Effector memory CD4-positive, alpha-beta T cell (primary cell): ENCODE measurements around the gene KRT38.

Experiments
- DNase-seq, 3 donors: peaks; one replicate each; pipeline ENCODE4 v3.0.0-alpha.2; 2020
- H3K27ac ChIP-seq: 2 replicates; pipeline ENCODE4 v1.7.0; 2013; ENCODE audit warnings: mild to moderate bottlenecking, low read length, moderate library complexity; ENCODE audit not compliant: insufficient read depth, poor library complexity, severe bottlenecking
- H3K27me3 ChIP-seq: replicated peaks from 2 replicates; pipeline ENCODE4 v1.7.0; 2013; ENCODE audit warnings: mild to moderate bottlenecking, low read length; ENCODE audit not compliant: insufficient read depth, control insufficient read depth, poor library complexity, severe bottlenecking
- H3K36me3 ChIP-seq: 2 replicates; pipeline ENCODE4 v1.7.0; 2013; ENCODE audit warnings: mild to moderate bottlenecking, low read length, moderate library complexity; ENCODE audit not compliant: control insufficient read depth, insufficient read depth
- H3K4me1 ChIP-seq: 2 replicates; pipeline ENCODE4 v1.7.0; 2013; ENCODE audit warnings: low read length, mild to moderate bottlenecking; ENCODE audit not compliant: control insufficient read depth, insufficient read depth, poor library complexity, severe bottlenecking
- H3K4me3 ChIP-seq: 2 replicates; pipeline ENCODE4 v1.7.0; 2013; ENCODE audit warnings: low read length, low read depth, mild to moderate bottlenecking; ENCODE audit not compliant: insufficient read depth, poor library complexity, severe bottlenecking
- H3K9me3 ChIP-seq: 2 replicates; pipeline ENCODE4 v1.7.0; 2013; ENCODE audit warnings: mild to moderate bottlenecking, low read length, moderate library complexity; ENCODE audit not compliant: control insufficient read depth

The KRT38 gene

DNA sequence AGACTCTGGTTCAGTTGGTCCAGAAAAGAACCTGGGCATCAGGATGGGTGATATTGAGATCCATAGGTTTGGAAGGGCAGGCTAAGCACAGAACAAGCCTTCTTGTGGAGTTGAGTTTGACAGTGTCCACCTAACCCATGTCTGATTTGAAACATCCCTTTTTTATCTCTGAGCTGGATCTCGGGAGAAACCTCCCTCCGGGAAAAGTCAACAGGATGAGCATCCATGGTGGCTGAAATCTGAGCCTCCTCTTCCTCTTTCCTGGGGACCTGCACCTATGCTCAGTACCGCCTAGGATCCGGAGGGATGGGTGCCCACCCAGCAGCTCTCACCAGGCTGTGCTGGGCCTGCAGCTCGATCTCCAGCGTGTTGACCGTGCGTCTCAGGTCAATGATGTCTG lies 23.0 kb upstream of the KRT38 start:
- Histone ChIP-seq H3K36me3 (no peaks in the 10 kb centered on the region), H3K27ac (no peak overlapping the region), H3K4me1 (no peaks in the 10 kb centered on the region), H3K4me3 (no peak overlapping the region), H3K27me3 (no peaks in the 10 kb centered on the region), H3K9me3 (no peaks in the 10 kb centered on the region)
- DNase-seq: no peak

DNA sequence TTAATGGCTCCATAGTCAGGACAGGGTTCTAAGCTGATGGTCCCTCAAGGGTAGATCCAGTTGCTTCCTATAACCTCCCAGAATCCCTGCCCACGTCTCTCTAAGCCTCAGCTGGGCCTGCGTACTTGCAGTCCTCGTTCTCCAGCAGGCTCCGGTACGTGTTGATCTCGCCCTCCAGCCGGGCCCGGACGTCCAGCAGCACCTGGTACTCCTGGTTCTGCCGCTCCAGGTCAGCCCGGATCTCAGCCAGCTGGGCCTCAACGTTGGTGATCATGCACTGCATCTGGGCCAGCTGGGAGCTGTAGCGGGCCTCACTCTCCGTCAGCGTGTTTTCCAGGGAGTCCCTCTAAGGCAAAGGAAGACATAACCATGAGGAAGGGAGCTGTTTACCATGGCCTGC lies 21.9 kb upstream of the KRT38 start:
- no peaks in the 10 kb centered on the region for H3K36me3 ChIP-seq
- H3K9me3 ChIP-seq: no peaks in the 10 kb centered on the region
- H3K27ac ChIP-seq: no peak overlapping the region

DNA sequence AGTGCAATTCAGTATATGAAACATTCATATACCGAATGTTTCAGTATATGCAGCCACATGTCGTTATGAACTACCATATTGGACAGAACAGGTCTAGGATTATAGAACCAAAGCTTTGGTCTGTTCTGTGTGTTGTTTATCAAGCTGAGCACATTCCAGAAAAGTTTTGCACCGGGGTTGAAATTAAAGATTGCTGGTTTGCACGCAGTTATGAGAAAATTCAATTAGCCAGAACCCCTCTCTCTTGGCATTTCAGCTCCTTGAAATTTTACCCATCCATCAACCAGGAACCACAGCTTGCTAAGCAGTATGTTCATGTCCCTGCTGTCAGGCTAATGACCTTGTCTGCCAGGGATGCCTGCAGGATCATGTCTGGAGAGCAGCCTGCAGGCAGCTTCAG lies 16.9 kb upstream of the KRT38 start:
- DNase-seq: no peak
- H3K9me3 ChIP-seq: no peaks in the 10 kb centered on the region
- no peak overlapping the region for H3K4me3 ChIP-seq
- no peaks in the 10 kb centered on the region for H3K36me3 ChIP-seq
- H3K4me1 ChIP-seq: no peaks in the 10 kb centered on the region
- H3K27me3 ChIP-seq: no peaks in the 10 kb centered on the region
- H3K27ac ChIP-seq: no peak overlapping the region

More for the DNA sequence above, 21.9 kb upstream of the KRT38 start:
- H3K4me1 ChIP-seq: no peaks in the 10 kb centered on the region
- no peaks in the 10 kb centered on the region for H3K27me3 ChIP-seq
- DNase-seq: no peak
- no peak overlapping the region for H3K4me3 ChIP-seq

DNA sequence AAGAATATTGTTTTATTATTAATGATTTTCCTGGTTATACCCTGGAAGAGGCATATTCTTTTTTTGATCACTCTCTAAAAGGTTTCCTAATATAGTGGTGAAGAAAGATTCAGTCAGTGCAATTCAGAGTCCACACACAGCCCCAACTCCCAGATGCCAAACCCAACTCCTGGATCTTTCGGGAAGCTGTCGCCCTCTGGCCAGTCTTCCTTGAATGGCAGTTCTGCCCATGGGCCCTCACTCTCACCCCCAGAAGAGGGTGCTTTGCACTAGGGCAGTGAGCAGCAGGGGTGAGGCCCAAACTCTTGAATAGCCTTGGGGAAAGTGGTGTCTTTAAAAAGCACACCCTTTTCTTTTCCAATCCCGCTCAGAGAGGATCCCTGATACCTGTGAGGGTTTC lies 15.4 kb upstream of the KRT38 start:
- H3K36me3 ChIP-seq: no peaks in the 10 kb centered on the region
- no peak overlapping the region for H3K4me3 ChIP-seq
- no peaks in the 10 kb centered on the region for H3K27me3 ChIP-seq
- no peak for DNase-seq
- no peaks in the 10 kb centered on the region for H3K9me3 ChIP-seq
- no peak overlapping the region for H3K27ac ChIP-seq
- no peaks in the 10 kb centered on the region for H3K4me1 ChIP-seq

DNA sequence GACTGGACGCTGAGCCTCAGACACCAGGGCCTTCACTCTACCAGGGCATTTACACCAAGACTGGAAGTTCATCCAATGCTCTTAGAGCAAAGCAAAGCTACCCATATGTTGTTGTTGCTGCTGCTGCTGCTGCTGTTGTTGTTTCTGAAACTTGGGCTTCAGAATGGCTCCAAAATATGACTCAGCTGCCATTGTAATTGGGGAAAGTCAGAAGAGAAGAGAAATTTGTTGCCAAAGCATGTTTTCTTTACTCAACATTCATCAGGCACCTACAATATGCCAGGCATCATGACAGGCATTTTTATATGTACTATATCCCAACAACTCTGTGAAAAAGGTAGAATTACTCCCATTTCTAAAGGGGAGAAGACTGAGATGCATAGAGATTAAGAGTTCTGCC lies 14.5 kb upstream of the KRT38 start:
- Histone ChIP-seq H3K9me3 (no peaks in the 10 kb centered on the region), H3K27me3 (no peaks in the 10 kb centered on the region), H3K4me3 (no peak overlapping the region), H3K27ac (no peak overlapping the region), H3K36me3 (no peaks in the 10 kb centered on the region), H3K4me1 (no peaks in the 10 kb centered on the region)
- no peak for DNase-seq

DNA sequence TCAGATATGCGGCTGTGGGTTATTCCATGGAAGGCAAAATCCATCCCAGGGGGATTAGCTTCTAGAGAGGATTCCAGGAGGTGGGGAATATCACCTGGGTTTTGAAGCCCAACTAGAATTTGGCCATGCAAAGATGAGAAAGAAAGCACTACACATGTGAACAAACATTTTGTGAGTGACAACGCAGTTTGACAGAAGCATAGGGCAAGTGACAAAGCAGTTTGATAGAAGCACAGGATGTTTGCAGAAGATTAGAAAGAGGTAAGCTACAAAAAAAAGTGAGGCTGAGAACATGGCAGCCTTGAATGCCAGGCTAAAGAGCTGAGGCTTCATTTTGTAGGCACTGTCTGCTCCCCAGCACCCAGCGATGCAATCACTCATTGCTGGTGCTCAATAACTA lies 12.3 kb upstream of the KRT38 start:
- no peaks in the 10 kb centered on the region for H3K9me3 ChIP-seq
- no peaks in the 10 kb centered on the region for H3K36me3 ChIP-seq
- H3K4me1 ChIP-seq: no peaks in the 10 kb centered on the region
- no peaks in the 10 kb centered on the region for H3K27me3 ChIP-seq
- no peak overlapping the region for H3K4me3 ChIP-seq
- DNase-seq: no peak
- no peak overlapping the region for H3K27ac ChIP-seq

DNA sequence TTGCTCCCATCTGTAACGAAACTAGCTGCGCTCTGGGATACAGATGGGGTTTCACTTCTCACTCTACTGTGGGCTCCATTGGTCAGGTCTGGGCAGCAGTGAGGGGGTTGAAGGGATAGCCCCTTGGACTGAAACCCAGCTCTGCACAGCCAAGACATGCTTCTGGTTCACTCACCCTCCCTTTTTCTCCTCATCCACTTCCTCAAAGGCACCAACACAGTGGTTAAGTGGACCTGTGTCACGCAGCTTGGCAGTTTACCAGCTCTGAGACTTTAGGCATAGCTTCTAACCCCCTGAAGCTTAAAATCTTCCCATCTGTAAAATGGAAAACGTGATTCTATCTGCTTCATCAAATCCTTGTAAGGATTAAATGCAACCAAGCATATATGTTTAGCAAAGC lies 11.5 kb upstream of the KRT38 start:
- no peak for DNase-seq
- Histone ChIP-seq H3K27ac (no peak overlapping the region), H3K9me3 (no peaks in the 10 kb centered on the region), H3K4me1 (no peaks in the 10 kb centered on the region), H3K4me3 (no peak overlapping the region), H3K27me3 (no peaks in the 10 kb centered on the region), H3K36me3 (no peaks in the 10 kb centered on the region)

DNA sequence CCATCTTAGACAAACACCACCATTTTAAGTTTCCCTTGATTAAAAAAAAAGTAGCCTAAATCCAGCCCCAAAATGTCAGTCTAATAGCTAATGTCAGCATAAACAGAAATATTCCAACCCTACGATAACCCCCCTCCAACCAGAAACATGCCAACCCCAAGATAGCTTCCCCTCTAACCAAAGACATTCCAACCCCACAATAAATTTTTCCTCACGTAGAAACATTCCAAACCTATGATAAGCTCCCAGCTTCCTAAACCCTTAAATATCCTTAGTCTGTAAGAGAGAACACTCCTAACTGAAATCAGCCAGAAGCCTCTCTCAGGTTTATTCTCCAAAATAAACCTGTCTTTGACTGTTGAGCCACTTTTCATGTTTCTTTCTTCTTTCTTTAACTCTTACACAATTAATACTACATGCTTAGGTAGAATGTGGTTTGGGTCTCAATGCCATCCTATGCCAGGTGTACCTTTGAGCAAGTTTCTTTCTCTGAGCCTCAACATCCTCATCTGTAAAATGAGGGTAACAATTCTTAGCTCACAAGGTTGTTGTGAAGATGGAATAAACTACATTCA lies 10.5 kb upstream of the KRT38 start:
- DNase-seq: no peak
- H3K4me1 ChIP-seq: no peaks in the 10 kb centered on the region
- no peaks in the 10 kb centered on the region for H3K36me3 ChIP-seq
- no peaks in the 10 kb centered on the region for H3K9me3 ChIP-seq
- no peak overlapping the region for H3K27ac ChIP-seq
- H3K4me3 ChIP-seq: no peak overlapping the region
- no peaks in the 10 kb centered on the region for H3K27me3 ChIP-seq

DNA sequence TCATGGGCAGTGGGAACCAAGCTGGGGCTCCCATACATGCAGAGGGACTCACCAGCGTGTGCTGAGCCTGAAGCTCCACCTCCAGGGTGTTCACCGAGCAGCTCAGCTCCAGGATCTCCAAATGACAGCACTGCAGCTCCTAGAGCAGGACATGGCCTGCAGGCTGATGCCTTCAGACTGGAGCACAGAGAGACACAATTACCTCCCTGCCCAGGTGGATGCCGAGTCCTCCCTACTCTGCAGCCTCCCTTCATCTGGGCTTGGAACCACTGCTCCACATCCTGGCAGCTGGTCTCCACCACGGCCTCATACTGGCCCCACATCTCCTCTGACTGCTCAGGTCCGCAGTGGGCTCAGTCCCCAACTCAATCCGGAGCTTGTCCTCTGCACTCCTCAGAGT lies 8.2 kb upstream of the KRT38 start:
- Histone ChIP-seq H3K36me3 (no peaks in the 10 kb centered on the region), H3K27me3 (no peaks in the 10 kb centered on the region), H3K4me3 (no peak overlapping the region), H3K9me3 (no peaks in the 10 kb centered on the region), H3K4me1 (no peaks in the 10 kb centered on the region), H3K27ac (no peak overlapping the region)
- no peak for DNase-seq

DNA sequence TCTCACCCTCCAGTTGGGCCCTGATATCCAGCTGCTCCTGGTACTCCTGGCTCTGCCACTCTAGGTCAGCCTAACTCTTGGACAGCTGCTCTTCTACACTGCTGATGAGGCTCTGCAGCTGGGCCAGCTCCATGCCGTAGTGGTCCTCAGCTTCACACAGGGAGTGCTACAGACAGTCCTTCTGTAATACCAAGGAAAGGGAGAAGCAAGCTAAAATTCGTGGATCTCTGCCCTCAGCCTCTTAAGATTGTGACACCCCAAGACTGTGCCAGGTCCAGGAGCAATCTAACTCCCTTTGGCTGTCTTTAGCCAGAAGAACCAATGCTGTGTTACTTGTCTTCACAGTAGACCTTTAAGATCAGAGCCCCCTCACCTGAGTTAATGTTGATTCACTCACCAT lies 7.7 kb upstream of the KRT38 start:
- Histone ChIP-seq H3K4me3 (no peak overlapping the region), H3K36me3 (no peaks in the 10 kb centered on the region), H3K4me1 (no peaks in the 10 kb centered on the region), H3K27ac (no peak overlapping the region), H3K27me3 (no peaks in the 10 kb centered on the region), H3K9me3 (no peaks in the 10 kb centered on the region)
- no peak for DNase-seq

DNA sequence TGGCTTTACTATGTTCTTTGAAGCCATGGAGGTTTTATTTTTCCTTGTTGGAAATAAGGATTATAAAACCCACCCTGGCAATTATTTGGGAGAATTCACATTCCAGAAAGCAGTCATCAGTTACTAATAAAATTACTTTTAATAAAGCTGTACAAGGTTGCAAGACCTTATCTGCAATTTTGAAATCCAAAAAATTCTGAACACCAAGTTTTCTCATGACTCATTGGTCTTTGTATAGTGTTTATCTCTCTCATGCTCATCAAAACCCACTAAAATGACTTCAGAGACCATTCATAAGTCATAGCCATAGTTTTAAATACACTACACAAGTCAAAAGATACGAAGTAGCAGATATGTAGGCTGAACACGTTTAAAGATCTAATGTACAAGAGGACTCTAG lies 6.0 kb upstream of the KRT38 start:
- H3K27ac ChIP-seq: no peak overlapping the region
- no peaks in the 10 kb centered on the region for H3K27me3 ChIP-seq
- no peaks in the 10 kb centered on the region for H3K36me3 ChIP-seq
- no peak for DNase-seq
- no peak overlapping the region for H3K4me3 ChIP-seq
- H3K9me3 ChIP-seq: no peaks in the 10 kb centered on the region
- H3K4me1 ChIP-seq: no peaks in the 10 kb centered on the region
